GM19324 (cell line): ENCODE results near the gene AREL1.

Source experiments
- ATAC-seq: cut with Tn5 transposase; IDR thresholded peaks from one replicate; pipeline ENCODE4 v1.9.1; 2021; ENCODE audit warnings: mild to moderate bottlenecking, moderate library complexity; ENCODE audit not compliant: unreplicated experiment, low FRiP score

The AREL1 gene

DNA sequence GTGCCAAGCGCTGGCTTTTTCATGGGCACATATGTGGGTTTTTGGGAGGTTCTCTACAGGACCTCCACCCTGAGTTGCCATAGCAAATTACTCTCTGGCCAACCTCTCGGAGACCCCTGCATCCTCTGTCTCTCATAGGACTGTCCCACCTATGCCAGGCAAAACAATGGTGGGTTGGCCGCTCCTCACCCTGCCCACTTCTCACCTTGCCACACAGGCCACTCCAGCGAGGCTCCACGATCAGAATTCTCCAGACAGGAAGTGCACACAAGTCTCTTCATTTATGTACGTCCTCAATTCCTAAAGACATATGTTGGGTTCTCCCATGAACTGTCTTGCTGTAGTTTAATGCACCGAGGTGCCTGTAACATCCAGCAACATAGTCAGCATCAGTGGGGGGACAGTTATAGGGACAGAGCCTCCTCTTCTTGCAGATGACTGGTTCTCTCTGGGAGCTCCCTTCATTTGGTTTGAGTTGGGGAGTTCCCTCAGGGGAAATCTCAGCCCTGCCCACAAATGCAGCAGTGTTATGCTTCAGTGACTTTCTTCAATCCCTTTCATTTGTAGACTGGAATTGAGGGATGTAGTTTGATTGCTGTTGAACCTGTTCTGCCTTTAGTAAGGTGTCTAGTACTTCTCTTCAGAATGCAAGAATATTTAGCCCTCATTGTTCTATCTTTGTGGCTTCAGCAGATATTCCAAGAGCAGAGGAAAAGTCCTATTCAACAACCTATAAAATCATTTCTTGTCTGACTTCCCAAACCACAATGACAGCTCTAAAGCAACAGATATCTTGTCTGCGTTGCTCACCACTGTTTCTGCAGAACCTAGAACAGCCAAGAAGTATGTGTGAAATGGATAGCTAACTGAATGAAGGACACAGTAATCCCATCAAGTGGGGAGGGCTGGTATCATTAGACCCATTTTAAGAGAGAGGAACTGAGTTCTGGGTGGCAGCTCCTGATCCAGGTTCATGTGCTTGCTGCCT lies 98.1 kb downstream of the AREL1 start:
- ATAC-seq: no peak

- no peak for ATAC-seq
These were observed 99.5 kb downstream of the AREL1 start for GRCh38 chr14:74613211-74613914.

DNA sequence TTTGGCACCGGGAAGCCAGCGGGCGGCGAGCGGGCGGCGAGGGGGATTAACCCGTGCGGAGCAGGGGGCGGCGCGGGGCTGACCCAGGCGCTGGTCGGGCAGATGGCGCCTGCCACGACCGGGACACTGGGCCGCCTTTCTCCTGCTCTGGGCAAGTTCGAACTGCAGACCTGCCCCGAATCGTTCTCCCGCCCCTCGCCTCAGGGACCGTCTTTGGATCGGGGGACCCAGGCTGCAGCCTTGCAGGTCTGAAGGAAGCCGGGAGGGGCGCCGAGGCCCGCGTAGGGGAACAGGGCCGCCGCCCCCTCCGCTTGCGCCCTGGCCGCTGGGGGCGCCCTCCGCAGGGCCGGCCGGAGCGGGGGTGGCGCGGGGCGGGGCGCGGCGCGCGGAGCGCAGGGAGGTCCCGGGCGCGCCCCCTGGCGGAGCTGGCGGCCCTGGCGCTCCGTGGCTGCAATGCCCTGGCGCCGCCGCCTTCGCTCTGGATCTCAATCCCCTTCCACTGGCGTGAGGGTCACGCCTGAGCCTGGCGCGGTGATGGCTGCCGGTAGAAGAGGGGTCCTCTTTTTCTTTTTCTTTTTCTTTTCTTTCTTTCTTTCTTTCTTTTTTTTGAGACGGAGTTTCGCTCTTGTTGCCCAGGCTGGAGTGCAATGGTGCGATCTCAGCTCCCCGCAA lies 100.4 kb downstream of the AREL1 start:
- ATAC-seq: peak; percentile 61

DNA sequence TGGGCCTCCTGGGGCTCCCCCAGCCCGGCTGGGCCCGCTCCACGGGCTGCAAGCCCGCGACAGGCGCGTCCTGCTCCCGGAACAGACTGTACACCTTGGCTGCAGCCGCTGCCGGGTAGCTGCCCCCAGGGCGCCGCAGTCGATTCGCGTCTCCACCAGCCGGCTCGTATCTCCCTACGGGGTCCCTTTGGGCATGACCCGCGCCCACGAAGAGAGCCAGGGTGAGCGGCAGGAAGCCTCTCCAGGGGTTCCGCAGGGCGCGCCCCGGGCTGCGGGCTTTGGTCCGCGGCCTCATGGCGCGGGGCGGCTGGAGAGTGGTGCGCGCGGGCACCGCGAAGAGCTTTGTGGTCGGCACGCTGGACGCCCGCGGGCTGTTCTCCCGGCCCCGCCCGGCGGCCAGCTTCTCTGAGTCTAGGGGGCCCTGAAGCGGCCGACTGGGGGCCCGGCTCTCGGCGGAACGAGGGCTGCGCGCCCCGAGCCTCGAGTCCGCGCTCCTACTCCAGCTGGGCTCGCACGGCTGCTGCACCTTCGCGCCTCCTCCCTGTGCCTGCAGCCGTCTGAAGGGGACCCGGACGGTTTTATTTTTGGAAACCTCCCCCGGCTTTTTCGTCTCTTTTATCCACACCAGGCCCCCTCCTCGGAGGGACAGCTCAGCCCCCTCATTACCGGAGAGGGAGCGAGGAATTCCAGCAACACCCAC lies 101.1 kb downstream of the AREL1 start, which contains the start of gene LTBP2:
Gene LTBP2, minus strand, starts transcription at position 588 of the 700 bp plus-strand sequence. Its CDS starts 293 bp downstream, at position 295.
- no peak for ATAC-seq
